SU-DHL-6 (cell line): ENCODE data around the gene DUSP14.

Source experiments
- CTCF ChIP-seq: fragments of 200-600 bp; sonication (generic); IDR thresholded peaks from one replicate; pipeline ENCODE4 v1.5.1; 2017; ENCODE audit warnings: antibody characterized with exemption, mild to moderate bottlenecking, low read length, moderate library complexity; ENCODE audit not compliant: insufficient read depth, poor library complexity, severe bottlenecking
- EZH2phosphoT487 ChIP-seq: fragments of 200-600 bp; sonication (generic), shearing (Covaris generic); conservative IDR thresholded peaks from 2 replicates; pipeline ENCODE4 v1.6.1; 2018; ENCODE audit warnings: mild to moderate bottlenecking, antibody characterized with exemption, low read length, moderate library complexity, mixed read lengths

- no peak for TF ChIP-seq CTCF
- TF ChIP-seq EZH2phosphoT487, result no peak
Observed at GRCh38 chr17:37503148-37503547, 13.5 kb downstream of the DUSP14 start.
